Vagina (tissue), 2 donors: ENCODE measurements around the gene ANKRD11.
"Not testable (repeated sequence)": the region's sequence is repeated elsewhere in the genome, so short reads cannot be mapped to it uniquely, and the experiment has no call there.

Source experiments
- POLR2AphosphoS5 ChIP-seq, 2 donors: sonication (generic); formaldehyde crosslinking; IDR thresholded peaks; one replicate each; pipeline ENCODE4 v1.9.0; 2017; ENCODE audit warnings: antibody characterized with exemption in 2 of 2, mild to moderate bottlenecking in 2 of 2, low read depth in 1 of 2; ENCODE audit not compliant: insufficient read depth in 1 of 2
- TF ChIP-seq, protein P1 (sequence below), 3 experiments: fragments of 450-650 bp in 2 of 3; fragments of 200-600 bp in 1 of 3; sonication (generic) in 1 of 3; IDR thresholded peaks; one replicate each; pipeline ENCODE4 v1.5.1; 2017 to 2019; ENCODE audit warnings: antibody characterized with exemption in 3 of 3, mild to moderate bottlenecking in 2 of 3, moderate library complexity in 2 of 3

GRCh38 chr16:89259901-89260300, 230.5 kb downstream of the ANKRD11 start:
- TF ChIP-seq POLR2AphosphoS5 (IDR thresholded peaks at IDR 0.05; ENCODE audit: insufficient read depth in 1 of 2, low read depth in 1 of 2), result not testable (repeated sequence)
- TF ChIP-seq, protein P1, sequence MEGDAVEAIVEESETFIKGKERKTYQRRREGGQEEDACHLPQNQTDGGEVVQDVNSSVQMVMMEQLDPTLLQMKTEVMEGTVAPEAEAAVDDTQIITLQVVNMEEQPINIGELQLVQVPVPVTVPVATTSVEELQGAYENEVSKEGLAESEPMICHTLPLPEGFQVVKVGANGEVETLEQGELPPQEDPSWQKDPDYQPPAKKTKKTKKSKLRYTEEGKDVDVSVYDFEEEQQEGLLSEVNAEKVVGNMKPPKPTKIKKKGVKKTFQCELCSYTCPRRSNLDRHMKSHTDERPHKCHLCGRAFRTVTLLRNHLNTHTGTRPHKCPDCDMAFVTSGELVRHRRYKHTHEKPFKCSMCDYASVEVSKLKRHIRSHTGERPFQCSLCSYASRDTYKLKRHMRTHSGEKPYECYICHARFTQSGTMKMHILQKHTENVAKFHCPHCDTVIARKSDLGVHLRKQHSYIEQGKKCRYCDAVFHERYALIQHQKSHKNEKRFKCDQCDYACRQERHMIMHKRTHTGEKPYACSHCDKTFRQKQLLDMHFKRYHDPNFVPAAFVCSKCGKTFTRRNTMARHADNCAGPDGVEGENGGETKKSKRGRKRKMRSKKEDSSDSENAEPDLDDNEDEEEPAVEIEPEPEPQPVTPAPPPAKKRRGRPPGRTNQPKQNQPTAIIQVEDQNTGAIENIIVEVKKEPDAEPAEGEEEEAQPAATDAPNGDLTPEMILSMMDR (IDR thresholded peaks at IDR 0.05), result not testable (repeated sequence)
